Left cardiac atrium (tissue), 4 donors: ENCODE measurements around the gene TMEM87A. TPM values are rescaled to one million over a fixed set of nuclear protein-coding genes. Genes with fewer than 3 reads are reported as not detected.

Experiments
- ATAC-seq, 2 donors: fragments of 200-7000 bp; cut with Tn5 transposase; one replicate each; pipeline ENCODE4 v1.9.1; 2020; ENCODE audit warnings: mild to moderate bottlenecking in 2 of 2, moderate library complexity in 2 of 2
- DNase-seq: peaks from one replicate; pipeline ENCODE4 v3.0.0-alpha.2; 2020
- intact Hi-C, 2 donors: fragments of 100-400 bp; cut with DNase I; formaldehyde crosslinking; loops; one replicate each; pipeline versions ENCODE4 v1.14.1 to v1.15.1; 2022 to 2023
- total RNA-seq, 2 donors: library from RNA; stranded (reverse); fragmentation: NEBNext Ultra II Directional; extraction: Animal tissue kit (Norgen Biotek cat#: 25700); gene quantifications; one replicate each; pipeline ENCODE4 v1.2.1, GENCODE V29; 2021
- donor health status: DM: no; HTN: yes; CAD: no.
- donor health status: DM: no; HTN: yes; CAD: no; lungs with severe emphysema.
- donor health status: DM: yes; HTN: yes; CAD: no.
- donor health status: Dilated cardiomyopathy.

Gene TMEM87A
- total RNA-seq, 2 donors from 2014 or later: 19.9 to 28.3 TPM

GRCh38 chr15:42215913-42216829, 57.1 kb downstream of the TMEM87A start:
- DNase-seq (no peak), ATAC-seq (no peak)
- intact Hi-C loops: no loop called here

- no peak for ATAC-seq
- intact Hi-C loops: no loop called here
- DNase-seq: no peak
These were observed 58.6 kb downstream of the TMEM87A start for GRCh38 chr15:42214600-42214999.

GRCh38 chr15:42213511-42213910, 59.7 kb downstream of the TMEM87A start:
- intact Hi-C loops: no loop called here
- DNase-seq (no peak), ATAC-seq (no peak)

GRCh38 chr15:42210696-42211095, 62.5 kb downstream of the TMEM87A start:
- ATAC-seq (no peak), DNase-seq (no peak)
- intact Hi-C loops: no loop called here

GRCh38 chr15:42207674-42208579, 65.3 kb downstream of the TMEM87A start, which contains the start of gene VPS39:
Gene VPS39 (minus strand): TSS chr15:42208304. CDS start chr15:42208153, 151 bp downstream.
- peak; percentile 90 for DNase-seq
- intact Hi-C loops: no loop called here
- ATAC-seq: peak; percentile 97 to 99

- ATAC-seq: no peak
- intact Hi-C loops: no loop called here
These were observed 66.8 kb downstream of the TMEM87A start for GRCh38 chr15:42206406-42206805.

GRCh38 chr15:42203891-42204290, 69.3 kb downstream of the TMEM87A start:
- intact Hi-C loops: no loop called here
- ATAC-seq (no peak), DNase-seq (no peak)

More at GRCh38 chr15:42206406-42206805, 66.8 kb downstream of the TMEM87A start:
- no peak for DNase-seq

- no peak for DNase-seq
- intact Hi-C loops: no loop called here
- no peak for ATAC-seq
These were observed 70.6 kb downstream of the TMEM87A start for GRCh38 chr15:42202653-42203052.

GRCh38 chr15:42201801-42202200, 71.4 kb downstream of the TMEM87A start:
- intact Hi-C loops: no loop called here
- DNase-seq: no peak
- no peak for ATAC-seq

GRCh38 chr15:42199126-42199525, 74.1 kb downstream of the TMEM87A start:
- ATAC-seq (no peak), DNase-seq (no peak)
- intact Hi-C loops: no loop called here

GRCh38 chr15:42198516-42198915, 74.7 kb downstream of the TMEM87A start:
- ATAC-seq: no peak
- DNase-seq: no peak
- intact Hi-C loops: no loop called here

- ATAC-seq (no peak), DNase-seq (no peak)
- intact Hi-C loops: no loop called here
These were observed 78.7 kb downstream of the TMEM87A start for GRCh38 chr15:42194513-42194912.

- no peak for DNase-seq
- intact Hi-C loops: no loop called here
- no peak for ATAC-seq
These were observed 79.8 kb downstream of the TMEM87A start for GRCh38 chr15:42193383-42193782.

GRCh38 chr15:42191610-42192346, 81.5 kb downstream of the TMEM87A start:
- intact Hi-C loops: no loop called here
- no peak for DNase-seq
- ATAC-seq: no peak

GRCh38 chr15:42190370-42190769, 82.9 kb downstream of the TMEM87A start:
- DNase-seq: no peak
- intact Hi-C loops: no loop called here
- no peak for ATAC-seq

GRCh38 chr15:42185801-42186200, 87.4 kb downstream of the TMEM87A start:
- no peak for ATAC-seq
- no peak for DNase-seq
- intact Hi-C loops: no loop called here

- intact Hi-C loops: no loop called here
- no peak for DNase-seq
- ATAC-seq: no peak
These were observed 88.5 kb downstream of the TMEM87A start for GRCh38 chr15:42184736-42185135.

GRCh38 chr15:42184296-42184695, 88.9 kb downstream of the TMEM87A start:
- peak in 1 of 2 donors; percentile 74 for ATAC-seq
- intact Hi-C loops: no loop called here
- no peak for DNase-seq

GRCh38 chr15:42182961-42183360, 90.3 kb downstream of the TMEM87A start:
- DNase-seq (no peak), ATAC-seq (peak in 1 of 2 donors; percentile 39)
- intact Hi-C loops: no loop called here
